Lower leg skin (tissue), 4 donors: Measurements from ENCODE around the gene SMIM10L2A. TPM values are rescaled to one million over a fixed set of nuclear protein-coding genes. Genes with fewer than 3 reads are reported as not detected.

Source experiments
- DNase-seq, 2 donors: peaks; one replicate each; pipeline ENCODE4 v3.0.0-alpha.2; 2019; ENCODE audit warnings: low spot score in 2 of 2
- H3K4me3 ChIP-seq: fragments of 200-600 bp; sonication (generic); 2 replicates; pipeline ENCODE4 v1.5.1; 2017; ENCODE audit warnings: mild to moderate bottlenecking, low read depth; ENCODE audit not compliant: poor library complexity, severe bottlenecking
- CTCF ChIP-seq, 3 donors: fragments of 450-650 bp; IDR thresholded peaks; one replicate each; pipeline ENCODE4 v1.5.1; 2016; ENCODE audit warnings: antibody characterized with exemption in 3 of 3, mild to moderate bottlenecking in 3 of 3, moderate library complexity in 2 of 3
- POLR2A ChIP-seq, 2 donors: fragments of 450-650 bp; IDR thresholded peaks; one replicate each; pipeline ENCODE4 v1.6.1; 2016 to 2017; ENCODE audit warnings: antibody characterized with exemption in 2 of 2, mild to moderate bottlenecking in 1 of 2, moderate library complexity in 1 of 2
- WGBS, 2 donors: methylation state at CpG; one replicate each; pipeline ENCODE4 v1.1.5; 2018; 5-methylcytosine and 5-hydroxymethylcytosine counted together
- intact Hi-C: fragments of 100-400 bp; cut with DNase I; formaldehyde crosslinking; loops from one replicate; pipeline ENCODE4 v1.15.0; 2023; ENCODE audit warnings: low total_unique reads
- total RNA-seq, 4 donors: library from RNA; depleted of rRNA; stranded (reverse); fragments of >200 nt; gene quantifications; one replicate each; pipeline ENCODE4 v1.1.0, GENCODE V29; 2016

Gene SMIM10L2A
- total RNA-seq, 4 donors from 2014 or later: 1.3 to 2.6 (median 1.9) TPM

- 83% methylated on average over 18 of the region's 22 CpGs; no CpG with 5 or more reads in 1 of the 2 donors for WGBS, 2 donors
- intact Hi-C loops: no loop called here
- no peak overlapping the region for H3K4me3 ChIP-seq
- peak in 1 of 2 donors; percentile 72 for DNase-seq
- TF ChIP-seq CTCF (IDR thresholded peaks at IDR 0.05) (no peak), POLR2A (IDR thresholded peaks at IDR 0.05) (no peak)
Measured at GRCh38 chrX:135432881-135433521, 11.3 kb downstream of the SMIM10L2A start.

GRCh38 chrX:135433531-135434257 lies 11.9 kb downstream of the SMIM10L2A start:
- intact Hi-C loops: no loop called here
- WGBS, 2 donors: 92 to 100% methylated on average over 1 to 37 of the region's 37 CpGs
- H3K4me3 ChIP-seq: no peak overlapping the region
- TF ChIP-seq POLR2A (IDR thresholded peaks at IDR 0.05) (no peak), CTCF (IDR thresholded peaks at IDR 0.05) (no peak)
- DNase-seq: peak in 1 of 2 donors; percentile 61

GRCh38 chrX:135434258-135435138 lies 12.8 kb downstream of the SMIM10L2A start:
- 90 to 96% methylated on average over 21 to 46 of the region's 49 CpGs for WGBS, 2 donors

GRCh38 chrX:135435139-135435922 lies 13.6 kb downstream of the SMIM10L2A start:
- DNase-seq: peak in 1 of 2 donors; percentile 74
- TF ChIP-seq POLR2A (IDR thresholded peaks at IDR 0.05) (no peak), CTCF (IDR thresholded peaks at IDR 0.05) (no peak)
- intact Hi-C loops: no loop called here

More at GRCh38 chrX:135434258-135435138, 12.8 kb downstream of the SMIM10L2A start:
- TF ChIP-seq POLR2A (IDR thresholded peaks at IDR 0.05) (no peak), CTCF (IDR thresholded peaks at IDR 0.05) (no peak)
- intact Hi-C loops: no loop called here
- DNase-seq: peak in 1 of 2 donors; percentile 74
- H3K4me3 ChIP-seq: no peak overlapping the region

GRCh38 chrX:135435933-135436332 lies 14.2 kb downstream of the SMIM10L2A start:
- H3K4me3 ChIP-seq: no peak overlapping the region
- DNase-seq: no peak
- intact Hi-C loops: no loop called here
- TF ChIP-seq CTCF (IDR thresholded peaks at IDR 0.05) (no peak), POLR2A (IDR thresholded peaks at IDR 0.05) (no peak)
- 86 to 91% methylated on average over 22 of the region's 23 CpGs for WGBS, 2 donors

More at GRCh38 chrX:135435139-135435922, 13.6 kb downstream of the SMIM10L2A start:
- WGBS, 2 donors: 92 to 93% methylated on average over 16 to 26 of the region's 31 CpGs
- no peak overlapping the region for H3K4me3 ChIP-seq
